ENCODE results near the gene MPLKIP.
A peak's percentile ranks its signal among the peaks of the same experiment; 100 is the strongest.
"Not testable (repeated sequence)": the region's sequence is repeated elsewhere in the genome, so short reads cannot be mapped to it uniquely, and the experiment has no call there.

The MPLKIP gene

GRCh38 chr7:40134428-40135316, at the start of gene MPLKIP, which contains the start of gene SUGCT:
MPLKIP (minus strand) TSS chr7:40134622; CDS start chr7:40134567, 55 bp downstream.
SUGCT (plus strand) TSS chr7:40135005.
- DNase-seq, result peak; percentile 81

DNA sequence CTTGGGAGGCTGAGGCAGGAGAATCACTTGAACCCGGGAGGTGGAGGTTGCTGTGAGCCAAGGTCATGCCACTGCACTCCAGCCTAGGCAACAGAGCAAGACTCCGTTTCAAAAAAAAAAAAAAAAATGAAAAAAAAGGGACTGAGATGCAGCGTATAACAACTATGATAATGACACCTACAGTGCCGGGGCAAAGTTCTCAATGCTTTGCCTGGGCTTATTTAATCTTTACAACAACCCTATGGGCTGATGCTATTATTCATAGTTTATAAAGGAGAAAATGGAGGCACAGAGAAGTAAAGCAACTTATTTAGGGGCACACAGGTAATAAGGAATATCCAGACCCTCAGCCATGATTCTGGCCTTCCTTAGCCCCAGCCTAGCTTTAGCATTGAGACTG, 48.0 kb upstream of the MPLKIP start:
- DNase-seq, result no peak

DNA sequence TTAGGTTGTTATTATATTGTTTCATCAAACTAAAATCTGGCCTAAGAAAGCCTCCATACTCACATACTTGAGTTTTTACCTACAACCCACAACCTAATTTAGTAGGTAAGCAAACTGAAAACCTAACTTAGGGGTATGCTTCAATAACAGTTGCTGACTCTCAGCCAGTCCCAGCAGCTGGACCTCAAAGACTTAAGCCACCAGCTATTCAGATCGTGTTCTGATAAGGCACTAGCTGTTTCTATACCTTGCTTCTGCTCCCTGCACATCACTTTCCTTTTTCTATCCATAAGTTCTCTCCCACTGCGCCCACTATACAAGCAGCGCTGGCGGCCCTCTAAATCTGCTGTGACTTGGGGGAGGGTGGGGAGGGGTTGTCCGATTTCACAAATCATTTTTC, 42.6 kb upstream of the MPLKIP start:
- no peak for DNase-seq

DNA sequence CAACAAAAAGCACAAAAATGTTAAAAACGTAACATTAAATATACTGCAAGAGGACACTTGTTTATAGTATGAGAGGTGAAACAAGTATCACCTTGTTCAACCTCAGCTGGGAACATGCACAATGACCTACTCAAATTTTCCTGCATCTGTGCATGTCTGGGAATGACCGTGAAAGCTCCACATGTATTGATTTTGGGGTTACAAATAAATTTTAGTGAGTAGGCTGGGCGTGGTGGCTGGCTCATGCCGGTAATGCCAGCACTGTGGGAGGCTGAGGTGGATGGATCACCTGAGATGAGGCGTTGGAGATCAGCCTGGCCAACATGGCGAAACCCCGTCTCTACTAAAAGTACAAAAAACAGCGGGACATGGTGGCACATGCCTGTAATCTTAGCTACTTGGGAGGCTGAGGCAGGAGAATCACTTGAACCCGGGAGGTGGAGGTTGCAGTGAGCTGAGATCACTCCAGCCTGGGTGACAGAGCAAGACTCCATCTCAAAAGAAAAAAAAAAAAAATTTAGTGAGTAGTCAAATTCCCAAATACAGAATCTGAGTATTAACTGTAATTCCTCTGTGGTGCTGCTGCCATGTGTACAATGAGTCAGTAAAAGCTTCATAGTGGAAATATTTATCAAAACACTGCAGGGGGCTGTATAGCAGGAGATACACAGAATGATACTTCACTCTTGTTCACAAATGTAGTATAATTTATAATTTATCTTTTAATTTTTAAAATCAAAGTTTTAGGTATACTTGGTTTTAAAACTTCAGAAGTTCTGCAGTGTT, 41.5 kb upstream of the MPLKIP start:
- DNase-seq, result no peak

DNA sequence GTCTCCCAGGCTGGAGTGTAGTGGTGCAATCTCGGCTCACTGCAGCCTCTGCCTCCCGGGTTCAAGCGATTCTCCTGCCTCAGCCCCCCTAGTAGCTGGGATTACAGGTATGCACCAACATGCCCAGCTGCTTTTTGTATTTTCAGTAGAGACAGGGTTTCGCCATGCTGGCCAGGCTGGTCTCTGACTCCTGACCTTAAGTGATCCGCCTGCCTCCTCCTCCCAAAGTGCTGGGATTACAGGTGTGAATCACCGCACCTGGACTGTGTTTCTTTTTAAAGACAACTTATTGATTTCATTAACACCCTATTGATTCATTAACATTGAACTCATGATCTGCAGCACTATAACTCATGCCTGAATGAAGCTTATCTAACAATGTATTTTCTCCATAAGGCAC, 40.8 kb upstream of the MPLKIP start:
- not testable (repeated sequence) for DNase-seq

- not testable (repeated sequence) for DNase-seq
These were observed 38.7 kb upstream of the MPLKIP start for GRCh38 chr7:40173121-40173520.

GRCh38 chr7:40168266-40168665, 33.8 kb upstream of the MPLKIP start:
- DNase-seq, result not testable (repeated sequence)

DNA sequence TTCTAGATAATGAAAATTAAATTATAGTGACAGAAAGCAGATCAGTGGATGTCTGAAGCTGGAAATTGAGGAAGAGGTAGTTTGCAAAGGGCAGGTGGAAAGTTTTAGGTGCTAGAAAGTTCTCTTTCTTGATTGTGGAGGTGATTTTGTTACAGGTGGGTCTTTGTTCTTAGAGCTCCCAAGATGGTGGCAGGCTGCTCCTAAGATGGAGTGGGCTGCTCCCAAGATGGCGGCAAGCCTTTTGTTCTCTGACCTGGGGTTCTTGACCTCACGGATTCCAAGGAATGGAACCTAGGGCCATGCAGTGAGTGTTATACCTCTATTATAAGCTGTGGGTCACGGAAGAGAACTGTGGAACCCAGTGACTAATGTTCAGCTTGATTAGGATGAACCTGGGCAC, 32.9 kb upstream of the MPLKIP start:
- no peak for DNase-seq

- DNase-seq, result no peak
These were observed 30.8 kb upstream of the MPLKIP start for GRCh38 chr7:40165216-40165615.

GRCh38 chr7:40162516-40162915, 28.1 kb upstream of the MPLKIP start:
- DNase-seq, result no peak

DNA sequence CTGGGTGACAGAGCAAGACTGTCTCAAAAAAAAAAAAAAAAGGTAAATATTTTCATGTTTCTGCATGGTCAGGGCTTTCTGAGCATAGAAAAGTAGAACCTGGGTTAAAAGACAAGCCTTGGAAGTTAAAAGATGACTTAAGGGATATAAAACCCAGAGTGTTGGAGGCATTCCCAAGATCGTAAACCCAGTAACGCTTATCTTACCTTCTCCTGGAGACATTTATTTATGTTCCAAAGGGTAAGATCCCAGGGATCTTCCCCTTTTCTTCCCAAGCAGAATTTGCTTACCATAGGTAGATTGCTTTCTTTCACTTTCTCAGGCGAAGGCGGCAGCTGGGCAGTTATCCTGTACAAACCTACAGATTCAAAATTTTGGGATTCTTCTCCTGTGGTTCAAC, 22.6 kb upstream of the MPLKIP start:
- no peak for DNase-seq

DNA sequence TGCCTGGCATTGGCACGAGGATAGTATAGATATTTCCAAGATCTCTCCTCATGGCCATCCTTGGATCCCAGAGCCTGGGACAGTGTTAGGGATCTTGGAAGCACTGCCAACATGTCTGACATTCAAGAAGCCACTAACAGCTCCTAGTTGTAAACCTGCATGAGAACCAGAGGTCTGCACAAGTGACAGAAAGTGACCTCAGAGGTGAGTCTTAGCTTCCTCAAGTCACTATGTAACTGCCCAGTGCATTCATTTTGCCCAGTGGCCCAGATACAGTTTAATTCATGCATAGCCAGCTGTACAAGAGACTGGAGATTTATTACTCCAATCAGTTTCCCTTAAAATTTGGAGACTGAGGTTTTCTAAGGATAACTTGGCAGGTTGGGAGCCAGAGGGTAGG, 17.1 kb upstream of the MPLKIP start:
- DNase-seq, result no peak

GRCh38 chr7:40148671-40149070, 14.2 kb upstream of the MPLKIP start:
- DNase-seq, result no peak

GRCh38 chr7:40148247-40148580, 13.8 kb upstream of the MPLKIP start:
- not testable (repeated sequence) for DNase-seq

DNA sequence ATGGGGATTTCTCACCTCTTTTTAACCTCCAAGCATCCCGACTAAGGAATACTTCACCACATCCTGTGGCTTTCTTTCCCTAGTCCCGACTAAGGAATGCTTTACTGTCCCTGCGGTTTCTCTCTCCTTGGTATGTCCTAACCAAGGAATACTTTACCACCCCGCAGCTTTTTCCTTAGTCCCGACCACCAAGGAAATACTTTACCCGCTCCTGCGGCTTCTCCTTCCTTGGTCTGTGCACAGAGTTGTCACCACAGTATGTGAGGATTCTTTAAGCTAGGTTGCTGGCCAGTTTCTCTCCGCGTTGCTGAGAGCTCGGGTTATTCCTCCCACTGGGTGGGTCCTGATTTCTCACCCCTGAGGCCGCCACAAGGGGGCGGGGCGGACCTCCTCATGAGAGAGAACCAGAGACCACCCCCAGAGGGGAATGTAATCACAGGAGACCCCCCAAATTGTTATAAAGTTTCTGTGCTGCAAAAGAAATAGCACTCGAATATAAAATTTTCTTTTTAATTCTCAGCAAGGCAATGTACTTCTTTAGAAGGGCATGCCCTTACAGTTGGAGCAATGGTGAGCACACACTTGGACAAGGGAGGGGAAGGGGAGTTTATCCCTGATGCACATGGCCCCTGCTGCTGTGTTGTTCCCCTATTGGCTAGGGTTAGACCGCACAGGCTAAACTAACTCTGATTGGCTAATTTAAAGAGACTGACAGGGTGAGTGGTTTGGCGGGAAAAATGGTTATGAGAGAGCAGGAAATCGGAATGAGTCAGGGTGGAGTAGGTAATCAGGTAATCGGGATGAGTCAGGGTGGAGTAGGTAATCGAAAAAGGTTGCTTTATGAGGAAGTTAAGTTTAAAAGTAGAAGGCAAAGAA, 13.2 kb upstream of the MPLKIP start:
- DNase-seq, result no peak

GRCh38 chr7:40145596-40146130, 11.2 kb upstream of the MPLKIP start:
- not testable (repeated sequence) for DNase-seq

- not testable (repeated sequence) for DNase-seq
These were observed 7.5 kb upstream of the MPLKIP start for GRCh38 chr7:40141916-40142315.

GRCh38 chr7:40139891-40140290, 5.5 kb upstream of the MPLKIP start:
- DNase-seq, result not testable (repeated sequence)

GRCh38 chr7:40138973-40139372, 4.6 kb upstream of the MPLKIP start:
- DNase-seq, result no peak

DNA sequence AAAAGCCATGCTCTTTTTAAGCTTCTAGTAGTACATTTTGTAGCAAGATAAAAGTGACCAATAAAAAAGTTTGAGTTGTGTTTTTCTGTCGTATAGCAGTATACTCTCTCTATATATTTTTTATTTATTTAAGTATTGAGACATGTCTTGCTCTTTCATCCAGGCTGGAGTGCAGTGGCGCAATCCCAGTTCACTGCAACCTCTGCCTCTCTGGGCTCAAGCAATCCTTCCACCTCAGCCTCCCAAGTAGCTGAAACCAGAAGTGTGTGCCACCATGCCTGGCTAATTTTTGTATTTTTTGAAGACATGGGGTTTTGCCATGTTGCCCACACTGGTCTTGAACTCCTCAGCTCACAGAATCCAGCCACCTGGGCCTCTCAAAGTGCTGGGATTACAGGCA, 3.1 kb upstream of the MPLKIP start:
- DNase-seq, result no peak

GRCh38 chr7:40135317-40135610, 842 bp upstream of the MPLKIP start:
- no peak for DNase-seq

DNA sequence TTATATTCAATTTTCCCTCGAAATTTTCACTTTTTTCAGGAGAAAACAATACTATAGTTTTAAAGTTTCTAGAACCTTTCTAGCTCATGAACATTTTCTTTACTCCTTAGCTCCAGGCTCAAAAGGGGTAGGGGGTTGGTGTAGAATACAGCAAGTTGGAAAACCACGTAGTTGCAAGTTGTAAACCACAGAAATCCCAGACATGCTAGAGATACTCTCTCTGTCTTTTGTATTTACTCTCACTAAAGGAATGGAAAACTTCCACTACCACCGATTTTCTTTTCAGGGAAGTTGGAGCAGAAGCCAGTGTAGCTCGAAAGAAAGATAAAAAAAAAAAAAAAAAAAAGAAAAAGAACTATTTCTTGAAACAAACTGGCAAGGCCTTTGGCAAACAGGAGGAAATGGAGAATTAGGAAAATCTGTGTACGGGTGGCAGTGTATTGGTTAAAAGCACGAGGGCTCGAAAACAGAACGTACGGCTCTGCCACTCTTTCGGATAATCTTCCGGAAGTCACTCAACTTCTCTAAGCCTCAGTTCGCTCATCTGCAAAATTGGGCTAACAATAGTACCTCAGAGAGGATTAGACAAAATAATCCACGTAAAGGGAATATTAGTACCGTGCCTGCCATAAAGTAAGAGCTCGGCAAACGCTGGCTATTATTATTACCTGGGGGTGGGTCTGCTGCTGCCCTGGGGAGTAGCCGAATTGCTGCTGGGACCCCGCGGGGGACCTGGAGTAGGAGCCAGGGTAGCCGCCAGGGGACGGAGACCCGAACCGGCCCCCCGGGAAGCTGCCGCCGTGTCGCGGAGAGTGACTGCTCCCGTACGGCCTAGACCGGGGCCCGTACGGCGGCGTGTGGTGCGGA, 628 bp downstream of the MPLKIP start:
- DNase-seq, result no peak
